CD4-positive, CD25-positive, alpha-beta regulatory T cell (primary cell): Measurements from ENCODE around the gene CPN2. TPM values are rescaled to one million over a fixed set of nuclear protein-coding genes. Genes with fewer than 3 reads are reported as not detected.

ENCODE experiments used
- ATAC-seq, 2 donors: fragments of 150-1000 bp; cut with Tn5 transposase; one replicate each; pipeline ENCODE4 v1.10.0; 2021; ENCODE audit warnings: low read depth in 2 of 2, moderate number of reproducible peaks in 2 of 2, moderate library complexity in 1 of 2
- DNase-seq, 3 donors: peaks; one replicate each; pipeline versions ENCODE4 v3.0.0 to v3.0.0-alpha.2; 2012 to 2022; ENCODE audit warnings: mixed read lengths in 1 of 3
- H3K27ac ChIP-seq: one replicate; pipeline ENCODE4 v1.7.0; 2013; ENCODE audit warnings: mild to moderate bottlenecking, low read length; ENCODE audit not compliant: insufficient read depth, poor library complexity, severe bottlenecking
- H3K27me3 ChIP-seq: one replicate; pipeline ENCODE4 v1.7.0; 2013; ENCODE audit warnings: low read length; ENCODE audit not compliant: control insufficient read depth, insufficient read depth
- H3K36me3 ChIP-seq: one replicate; pipeline ENCODE4 v1.7.0; 2013; ENCODE audit warnings: mild to moderate bottlenecking, low read length, moderate library complexity; ENCODE audit not compliant: control insufficient read depth, insufficient read depth
- H3K4me1 ChIP-seq: 2 replicates; pipeline ENCODE4 v1.7.0; 2013; ENCODE audit warnings: mild to moderate bottlenecking, low read length; ENCODE audit not compliant: insufficient read depth, control insufficient read depth, poor library complexity, severe bottlenecking
- H3K4me3 ChIP-seq: one replicate; pipeline ENCODE4 v1.7.0; 2013; ENCODE audit warnings: low read depth, mild to moderate bottlenecking, low read length, moderate library complexity
- H3K9me3 ChIP-seq, 2 experiments: 1 replicate in 1 of 2; 2 replicates in 1 of 2; pipeline ENCODE4 v1.7.0; 2013; ENCODE audit warnings: low read length in 2 of 2, mild to moderate bottlenecking in 1 of 2, moderate library complexity in 1 of 2; ENCODE audit not compliant: control insufficient read depth in 2 of 2
- H3K27ac Mint-ChIP-seq, 3 donors: one replicate each; pipeline ENCODE4 v1.8.0; 2020 to 2022; ENCODE audit warnings: mild to moderate bottlenecking in 3 of 3, mixed read lengths in 3 of 3, moderate library complexity in 2 of 3
- H3K27me3 Mint-ChIP-seq: one replicate; pipeline ENCODE4 v1.8.0; 2022; ENCODE audit warnings: mild to moderate bottlenecking, mixed read lengths
- H3K36me3 Mint-ChIP-seq: one replicate; pipeline ENCODE4 v1.8.0; 2020; ENCODE audit warnings: mixed read lengths
- H3K4me1 Mint-ChIP-seq, 4 donors: one replicate each; pipeline ENCODE4 v1.8.0; 2020 to 2022; ENCODE audit warnings: mixed read lengths in 4 of 4, mild to moderate bottlenecking in 1 of 4
- H3K4me3 Mint-ChIP-seq, 4 donors: one replicate each; pipeline ENCODE4 v1.8.0; 2020 to 2022; ENCODE audit warnings: mild to moderate bottlenecking in 4 of 4, mixed read lengths in 4 of 4, moderate library complexity in 3 of 4
- H3K9me3 Mint-ChIP-seq, 7 donors: one replicate each; pipeline ENCODE4 v1.8.0; 2020 to 2022; ENCODE audit warnings: mixed read lengths in 7 of 7, mild to moderate bottlenecking in 3 of 7, moderate library complexity in 2 of 7
- polyA plus RNA-seq, 4 donors: library from polyadenylated mRNA; unstranded; fragments of 300-500 nt; fragmentation: Illumina TruSeq; gene quantifications; one replicate each; pipeline ENCODE4 v1.2.3, GENCODE V29; 2021
- total RNA-seq: library from RNA; stranded (reverse); gene quantifications from one replicate; pipeline ENCODE4 v1.2.3, GENCODE V29; 2022

CPN2 gene
- total and polyA plus RNA-seq, 5 donors from 2014 or later = not detected

DNA sequence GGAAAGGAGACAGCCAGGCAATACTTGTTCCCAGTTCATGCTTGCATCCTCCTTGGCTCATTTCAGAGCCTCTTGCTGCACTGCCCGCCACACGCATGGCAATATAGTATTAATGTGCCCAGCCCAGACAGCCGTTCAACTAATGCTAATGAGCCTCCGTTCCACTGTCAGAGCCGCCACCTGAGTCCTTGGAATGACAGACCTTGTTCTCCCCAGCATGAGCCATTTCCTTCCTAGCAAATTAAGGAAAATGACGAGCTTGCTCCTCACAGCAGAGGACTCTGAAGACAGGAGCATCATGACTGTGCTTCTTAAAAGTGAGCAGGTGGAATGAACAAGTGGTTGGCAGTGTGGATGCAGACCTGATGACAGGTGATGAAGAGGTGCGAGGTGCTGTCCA, 29.2 kb upstream of the CPN2 start:
- no peak for DNase-seq
- Histone ChIP-seq H3K36me3 (no peaks in the 10 kb centered on the region), H3K4me3 (no peak overlapping the region), H3K4me1 (no peaks in the 10 kb centered on the region), H3K27me3 (no peaks in the 10 kb centered on the region), H3K9me3 (no peaks in the 10 kb centered on the region), H3K27ac (no peak overlapping the region)
- no peaks in the 10 kb centered on the region for H3K9me3 Mint-ChIP-seq
- no peak overlapping the region for H3K27ac Mint-ChIP-seq
- no peak for ATAC-seq
- H3K4me3 Mint-ChIP-seq = no peak overlapping the region
- no peaks in the 10 kb centered on the region for H3K36me3 Mint-ChIP-seq
- H3K4me1 Mint-ChIP-seq = no peaks in the 10 kb centered on the region
- peaks cover 11% of the 10 kb centered on the region for H3K27me3 Mint-ChIP-seq

DNA sequence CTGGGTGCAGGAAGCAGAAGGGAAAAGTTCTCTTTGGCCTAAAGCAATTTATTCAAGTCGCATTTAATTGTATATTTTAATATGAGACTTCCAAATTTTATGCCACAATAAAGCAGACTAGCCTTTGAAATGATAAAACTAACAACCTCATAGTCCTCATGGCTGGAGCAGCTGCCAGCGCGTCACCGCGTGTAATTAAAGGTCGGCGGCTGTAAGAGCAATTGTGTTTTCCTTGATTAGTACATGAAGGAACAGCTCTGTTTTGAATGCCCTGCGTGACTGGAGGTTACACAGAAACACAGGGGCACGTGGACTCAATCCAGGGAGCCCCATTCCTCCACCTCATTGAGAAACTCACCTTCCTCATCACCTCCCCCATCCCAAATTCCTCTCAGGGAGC, 28.5 kb upstream of the CPN2 start:
- H3K4me3 Mint-ChIP-seq = no peak overlapping the region
- no peaks in the 10 kb centered on the region for H3K36me3 Mint-ChIP-seq
- ATAC-seq (no peak), DNase-seq (no peak)
- no peaks in the 10 kb centered on the region for H3K36me3 ChIP-seq
- no peak overlapping the region for H3K27ac ChIP-seq
- peaks cover 15% of the 10 kb centered on the region for H3K27me3 Mint-ChIP-seq
- no peaks in the 10 kb centered on the region for H3K27me3 ChIP-seq
- no peaks in the 10 kb centered on the region for H3K9me3 Mint-ChIP-seq
- no peaks in the 10 kb centered on the region for H3K4me1 ChIP-seq
- H3K27ac Mint-ChIP-seq = no peak overlapping the region
- no peaks in the 10 kb centered on the region for H3K4me1 Mint-ChIP-seq
- H3K4me3 ChIP-seq = no peak overlapping the region
- no peaks in the 10 kb centered on the region for H3K9me3 ChIP-seq

DNA sequence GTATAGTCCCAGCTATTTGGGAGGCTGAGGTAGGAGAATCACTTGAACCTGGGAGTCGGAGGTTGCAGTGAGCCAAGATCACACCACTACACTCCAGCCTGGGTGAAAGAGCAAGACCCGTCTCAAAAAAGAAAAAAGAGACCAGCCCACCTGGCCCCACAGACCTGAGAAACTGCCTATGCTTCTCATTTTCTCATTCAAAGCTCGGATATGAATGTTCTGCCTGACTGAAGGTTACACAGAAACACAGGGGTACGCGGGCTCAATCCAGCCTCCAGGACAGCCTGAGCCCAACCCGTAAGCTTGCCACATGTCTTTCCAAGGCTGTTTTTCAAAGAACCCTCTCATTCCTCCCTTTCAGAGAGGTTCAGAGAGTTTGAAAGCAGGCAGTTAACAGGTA, 28.1 kb upstream of the CPN2 start:
- DNase-seq (no peak), ATAC-seq (no peak)
- Histone ChIP-seq H3K4me3 (no peak overlapping the region), H3K27me3 (no peaks in the 10 kb centered on the region), H3K4me1 (no peaks in the 10 kb centered on the region), H3K27ac (no peak overlapping the region), H3K9me3 (no peaks in the 10 kb centered on the region), H3K36me3 (no peaks in the 10 kb centered on the region)
- no peak overlapping the region for H3K4me3 Mint-ChIP-seq
- H3K27me3 Mint-ChIP-seq = peaks cover 15% of the 10 kb centered on the region
- no peak overlapping the region for H3K27ac Mint-ChIP-seq
- no peaks in the 10 kb centered on the region for H3K9me3 Mint-ChIP-seq
- H3K4me1 Mint-ChIP-seq = no peaks in the 10 kb centered on the region
- H3K36me3 Mint-ChIP-seq = no peaks in the 10 kb centered on the region

DNA sequence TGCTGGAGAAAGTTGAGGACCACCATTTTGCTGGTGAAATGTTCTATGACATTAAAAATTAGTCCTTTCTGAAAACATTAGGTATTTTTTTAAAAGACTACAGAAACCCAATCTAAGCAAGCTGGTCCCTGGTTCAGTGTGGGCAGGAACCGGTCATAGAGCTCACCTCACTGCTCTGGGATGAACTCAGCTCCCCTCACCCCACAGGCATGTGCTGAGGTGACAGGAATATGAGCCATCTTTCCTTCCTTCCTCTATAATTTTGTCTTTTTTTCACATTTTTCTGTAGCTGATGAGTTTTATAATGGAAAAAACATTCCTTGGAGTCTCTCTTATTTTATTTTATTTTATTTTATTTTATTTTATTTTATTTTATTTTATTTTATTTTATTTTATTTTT, 26.6 kb upstream of the CPN2 start:
- ATAC-seq = no peak
- no peak overlapping the region for H3K27ac Mint-ChIP-seq
- H3K27me3 Mint-ChIP-seq = peaks cover 22% of the 10 kb centered on the region
- H3K36me3 Mint-ChIP-seq = no peaks in the 10 kb centered on the region
- no peak for DNase-seq
- H3K4me3 Mint-ChIP-seq = no peak overlapping the region
- H3K4me3 ChIP-seq = no peak overlapping the region
- no peak overlapping the region for H3K27ac ChIP-seq
- no peaks in the 10 kb centered on the region for H3K9me3 ChIP-seq
- no peaks in the 10 kb centered on the region for H3K4me1 ChIP-seq
- no peaks in the 10 kb centered on the region for H3K9me3 Mint-ChIP-seq
- H3K4me1 Mint-ChIP-seq = no peaks in the 10 kb centered on the region
- H3K27me3 ChIP-seq = no peaks in the 10 kb centered on the region
- no peaks in the 10 kb centered on the region for H3K36me3 ChIP-seq

DNA sequence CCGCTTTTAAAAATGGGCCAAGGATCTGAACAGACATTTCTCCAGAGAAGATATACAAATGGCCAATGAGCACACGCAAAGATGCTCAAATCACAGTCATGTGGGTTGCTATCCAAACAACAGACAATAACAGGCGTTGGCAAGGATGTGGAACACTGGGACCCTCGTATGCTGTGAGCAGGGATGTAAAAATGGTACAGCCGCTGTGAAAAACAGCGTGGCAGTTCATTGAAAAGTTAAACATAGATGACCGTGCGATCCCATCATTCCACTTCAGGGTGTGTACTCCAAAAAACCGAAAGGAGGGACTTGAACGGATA, 25.1 kb upstream of the CPN2 start:
- DNase-seq (no peak), ATAC-seq (no peak)
- H3K4me3 ChIP-seq = no peak overlapping the region
- H3K9me3 ChIP-seq = no peaks in the 10 kb centered on the region
- no peak overlapping the region for H3K4me3 Mint-ChIP-seq
- peaks cover 0 to 2% (median 0%) of the 10 kb centered on the region in 7 donors for H3K9me3 Mint-ChIP-seq
- H3K27me3 Mint-ChIP-seq = peaks cover 22% of the 10 kb centered on the region
- H3K4me1 Mint-ChIP-seq = no peaks in the 10 kb centered on the region
- no peaks in the 10 kb centered on the region for H3K36me3 Mint-ChIP-seq
- H3K27ac ChIP-seq = no peak overlapping the region
- H3K27me3 ChIP-seq = no peaks in the 10 kb centered on the region
- no peaks in the 10 kb centered on the region for H3K4me1 ChIP-seq
- no peak overlapping the region for H3K27ac Mint-ChIP-seq
- no peaks in the 10 kb centered on the region for H3K36me3 ChIP-seq

DNA sequence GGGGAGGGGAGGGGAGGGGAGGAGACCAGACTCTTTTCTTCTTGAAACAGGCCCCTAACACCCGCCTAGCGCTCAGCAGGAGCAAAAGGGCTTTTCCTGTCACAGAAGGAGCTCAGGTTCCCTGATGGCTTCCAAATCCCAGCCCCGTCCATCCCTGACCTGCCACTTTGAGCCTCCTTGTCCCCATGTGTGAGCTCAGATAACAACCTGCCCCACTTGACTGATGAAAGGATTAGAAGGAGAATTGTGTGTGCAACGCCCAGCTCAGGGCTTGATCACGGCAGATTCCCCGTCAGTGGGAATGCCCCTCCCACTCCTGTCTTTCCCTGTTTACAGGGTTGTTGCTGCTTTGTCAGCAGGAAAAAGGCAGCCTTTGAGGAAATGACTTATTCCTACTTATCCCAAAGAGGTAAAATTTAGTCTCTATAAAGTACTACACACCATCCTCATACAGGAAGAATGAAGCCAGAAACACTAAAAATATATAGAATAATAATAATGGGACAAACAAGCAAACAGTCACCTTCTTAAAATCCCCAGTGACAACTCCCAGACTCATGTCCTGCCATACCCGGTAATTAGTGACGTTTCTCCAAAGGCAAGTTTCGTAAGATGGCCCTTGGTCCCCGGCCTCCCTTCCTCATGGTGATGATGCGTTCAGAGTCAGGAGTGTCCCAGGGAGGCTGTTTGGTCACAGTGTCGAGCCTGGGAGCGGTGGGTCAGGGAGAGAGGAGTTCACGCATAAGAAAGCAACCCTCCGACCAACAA, 24.5 kb upstream of the CPN2 start:
- H3K27me3 Mint-ChIP-seq = peaks cover 23% of the 10 kb centered on the region
- Histone ChIP-seq H3K27me3 (peaks cover 1% of the 10 kb centered on the region), H3K9me3 (no peaks in the 10 kb centered on the region), H3K4me1 (no peaks in the 10 kb centered on the region), H3K36me3 (no peaks in the 10 kb centered on the region), H3K4me3 (no peak overlapping the region), H3K27ac (no peak overlapping the region)
- no peak overlapping the region for H3K4me3 Mint-ChIP-seq
- ATAC-seq (no peak), DNase-seq (no peak)
- H3K4me1 Mint-ChIP-seq = no peaks in the 10 kb centered on the region
- H3K27ac Mint-ChIP-seq = no peak overlapping the region
- H3K9me3 Mint-ChIP-seq = peaks cover 0 to 2% (median 0%) of the 10 kb centered on the region in 7 donors
- H3K36me3 Mint-ChIP-seq = no peaks in the 10 kb centered on the region

DNA sequence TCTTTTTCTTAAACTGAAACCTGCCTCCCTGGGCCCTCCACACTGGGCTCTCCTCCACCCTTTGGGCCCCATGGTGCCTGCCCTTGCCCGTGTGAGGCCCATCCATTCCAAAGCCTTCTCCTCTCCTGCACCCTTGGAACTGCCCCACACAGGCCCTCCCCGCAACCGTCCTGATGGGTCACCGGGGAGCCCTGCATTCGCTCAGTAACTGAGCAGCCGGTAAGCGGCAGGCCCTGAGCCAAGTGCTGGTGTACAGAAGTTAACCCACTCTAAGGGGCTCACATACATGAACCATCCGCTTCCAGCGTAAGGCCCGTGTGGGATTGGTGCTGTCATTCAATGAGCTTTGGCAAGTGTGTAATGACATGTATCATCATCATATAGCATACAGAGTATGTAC, 23.8 kb upstream of the CPN2 start:
- no peaks in the 10 kb centered on the region for H3K36me3 ChIP-seq
- no peaks in the 10 kb centered on the region for H3K4me1 ChIP-seq
- no peak overlapping the region for H3K4me3 ChIP-seq
- peaks cover 30% of the 10 kb centered on the region for H3K27me3 Mint-ChIP-seq
- H3K27ac Mint-ChIP-seq = no peak overlapping the region
- H3K9me3 Mint-ChIP-seq = peaks cover 0 to 2% (median 0%) of the 10 kb centered on the region in 7 donors
- ATAC-seq = no peak
- no peak overlapping the region for H3K4me3 Mint-ChIP-seq
- H3K36me3 Mint-ChIP-seq = no peaks in the 10 kb centered on the region
- peaks cover 2% of the 10 kb centered on the region for H3K27me3 ChIP-seq
- no peak overlapping the region for H3K27ac ChIP-seq
- H3K9me3 ChIP-seq = no peaks in the 10 kb centered on the region
- no peak for DNase-seq
- no peaks in the 10 kb centered on the region for H3K4me1 Mint-ChIP-seq

DNA sequence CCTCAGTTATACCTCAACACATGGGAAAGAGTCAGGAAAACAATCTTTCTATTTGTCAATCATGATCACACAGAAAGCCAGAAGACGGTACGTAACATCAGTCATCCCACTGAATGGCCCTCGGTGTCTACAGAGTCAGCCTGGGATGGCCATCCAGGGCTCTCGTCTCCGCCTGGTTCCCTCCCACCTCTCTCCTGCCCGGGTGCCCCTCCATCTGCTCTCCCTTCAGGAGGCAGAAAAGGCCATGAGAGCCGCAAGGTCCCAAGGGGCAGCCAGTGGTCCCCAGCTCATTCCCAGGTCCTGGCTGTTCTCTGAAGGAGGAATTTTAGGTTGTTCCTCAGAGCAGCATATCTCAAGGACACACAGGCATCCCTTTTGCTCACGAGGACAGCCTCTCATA, 22.8 kb upstream of the CPN2 start:
- ATAC-seq = no peak
- Histone ChIP-seq H3K4me1 (no peaks in the 10 kb centered on the region), H3K36me3 (no peaks in the 10 kb centered on the region), H3K27me3 (peaks cover 5% of the 10 kb centered on the region), H3K4me3 (no peak overlapping the region), H3K27ac (no peak overlapping the region), H3K9me3 (no peaks in the 10 kb centered on the region)
- H3K4me1 Mint-ChIP-seq = no peaks in the 10 kb centered on the region
- H3K27ac Mint-ChIP-seq = no peak overlapping the region
- no peak for DNase-seq
- H3K9me3 Mint-ChIP-seq = peaks cover 0 to 2% (median 0%) of the 10 kb centered on the region in 7 donors
- H3K36me3 Mint-ChIP-seq = no peaks in the 10 kb centered on the region
- H3K27me3 Mint-ChIP-seq = peaks cover 39% of the 10 kb centered on the region
- H3K4me3 Mint-ChIP-seq = no peak overlapping the region
